ENCODE measurements around the gene NDEL1.

NDEL1 gene

DNA sequence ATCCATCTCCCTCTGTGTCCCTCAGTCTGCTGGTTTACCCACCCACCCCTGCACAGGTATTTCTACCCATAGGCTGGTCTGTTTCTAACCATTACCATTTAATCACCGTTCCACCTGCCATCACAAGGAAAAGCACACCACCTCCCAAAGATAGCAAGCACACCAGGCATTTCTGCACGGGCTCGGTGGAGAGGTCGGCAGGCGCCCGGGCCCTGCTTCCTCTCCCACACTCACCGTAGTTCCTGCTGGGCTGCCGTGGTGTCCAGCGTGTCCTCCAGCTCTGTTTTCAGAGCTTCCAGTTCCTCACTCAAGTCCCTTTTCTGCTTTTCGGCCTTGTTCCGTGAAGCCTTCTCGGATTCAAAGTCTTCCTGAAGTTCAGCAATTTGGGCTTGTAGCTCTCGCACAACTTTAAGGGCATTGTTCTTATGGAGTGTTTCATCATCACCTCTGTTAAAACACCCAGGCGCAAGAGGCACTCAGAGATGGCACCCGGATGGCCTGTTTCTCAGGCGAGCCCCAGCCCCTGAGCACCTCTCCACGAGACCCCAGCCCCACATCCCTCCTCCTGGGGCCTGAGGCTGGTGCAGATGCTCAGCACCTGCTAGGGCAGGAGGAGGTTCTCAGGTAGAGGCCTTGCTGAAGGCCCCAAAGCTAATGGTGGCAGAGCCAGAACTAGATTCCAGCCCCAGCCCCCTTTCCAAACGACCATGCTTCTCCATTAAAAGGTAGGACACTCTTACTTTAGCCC lies 69.0 kb downstream of the NDEL1 start:
- DNase-seq (ENCODE audit: low read depth), result no peak
- Histone ChIP-seq H3K36me3 (ENCODE audit: control insufficient read depth, insufficient read depth, low read length, severe bottlenecking) (peaks cover 27% of the 10 kb centered on the region), H3K27me3 (replicated peaks; ENCODE audit: control insufficient read depth, insufficient read depth, low read length) (no peaks in the 10 kb centered on the region)

DNA sequence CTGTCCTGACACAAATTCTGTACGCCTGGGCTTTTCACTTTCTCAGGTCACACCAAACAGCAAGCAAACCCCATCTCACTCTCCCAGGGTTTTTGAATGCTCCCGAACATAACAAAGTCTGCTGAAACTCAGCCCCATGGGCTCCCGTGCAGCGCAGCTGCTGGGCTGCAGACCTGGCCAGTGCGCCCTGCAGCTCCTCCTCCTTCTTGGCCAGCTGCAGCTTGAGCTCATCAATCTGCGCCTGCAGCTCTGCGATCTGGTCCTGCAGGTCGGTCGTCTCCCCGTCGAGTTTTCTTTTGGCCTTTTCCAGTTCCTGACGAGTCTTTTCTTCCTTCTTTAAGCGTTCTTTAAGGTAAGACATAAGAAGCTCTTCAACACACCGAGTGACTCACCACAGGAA lies 70.5 kb downstream of the NDEL1 start:
- no peaks in the 10 kb centered on the region for H3K4me1 ChIP-seq (ENCODE audit: control insufficient read depth, insufficient read depth, low read length)
- no peaks in the 10 kb centered on the region for H3K27me3 ChIP-seq (replicated peaks; ENCODE audit: control insufficient read depth, insufficient read depth, low read length)
- peak overlapping the region; percentile 46 for H3K9ac ChIP-seq (ENCODE audit: low read length)
- peaks cover 16% of the 10 kb centered on the region for H3K36me3 ChIP-seq (ENCODE audit: control insufficient read depth, insufficient read depth, low read length, severe bottlenecking)
- peak overlapping the region; percentile 50 for H3K4me3 ChIP-seq (ENCODE audit: low read length)
- DNase-seq (ENCODE audit: low read depth), result no peak
- H3K9me3 ChIP-seq (ENCODE audit: control insufficient read depth, low read length), result no peaks in the 10 kb centered on the region

More for the DNA sequence above, 69.0 kb downstream of the NDEL1 start:
- Histone ChIP-seq H3K9ac (ENCODE audit: low read length) (no peak overlapping the region), H3K4me1 (ENCODE audit: control insufficient read depth, insufficient read depth, low read length) (no peaks in the 10 kb centered on the region), H3K9me3 (ENCODE audit: control insufficient read depth, low read length) (no peaks in the 10 kb centered on the region), H3K4me3 (ENCODE audit: low read length) (no peak overlapping the region)

DNA sequence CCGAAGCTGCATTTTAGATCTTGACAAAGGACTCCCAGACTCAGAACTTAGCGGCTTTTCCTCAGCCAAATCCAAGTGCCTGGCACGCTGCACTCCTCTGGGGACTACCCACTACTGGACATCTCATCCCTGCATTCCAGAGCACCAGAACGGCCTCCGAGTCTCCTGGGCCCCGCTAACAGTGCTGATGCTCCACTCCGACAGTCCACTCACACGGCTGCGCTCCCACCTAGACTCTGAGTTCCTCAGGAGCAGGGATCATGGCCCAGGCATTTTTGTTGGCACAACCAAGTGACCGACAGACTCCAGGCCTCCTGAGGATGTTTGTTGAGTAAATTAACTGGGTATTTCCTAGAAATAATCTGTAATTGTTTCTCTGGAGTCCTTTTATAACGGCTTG lies 79.1 kb downstream of the NDEL1 start:
- DNase-seq (ENCODE audit: low read depth), result no peak
- Histone ChIP-seq H3K9ac (ENCODE audit: low read length) (no peak overlapping the region), H3K36me3 (ENCODE audit: control insufficient read depth, insufficient read depth, low read length, severe bottlenecking) (peaks cover 35% of the 10 kb centered on the region), H3K4me1 (ENCODE audit: control insufficient read depth, insufficient read depth, low read length) (no peaks in the 10 kb centered on the region), H3K4me3 (ENCODE audit: low read length) (no peak overlapping the region), H3K27me3 (replicated peaks; ENCODE audit: control insufficient read depth, insufficient read depth, low read length) (no peaks in the 10 kb centered on the region), H3K9me3 (ENCODE audit: control insufficient read depth, low read length) (no peaks in the 10 kb centered on the region)

Measured in adipocyte (in vitro differentiated cells).